Liver (tissue), 9 donors: ENCODE results near the gene ZNF333. TPM values are rescaled to one million over a fixed set of nuclear protein-coding genes. Genes with fewer than 3 reads are reported as not detected.

Experiments
- DNase-seq: peaks from one replicate; pipeline ENCODE4 v3.0.0-alpha.2; 2017; ENCODE audit warnings: low spot score
- H3K27ac ChIP-seq, 2 donors: one replicate each; pipeline ENCODE4 v1.7.0; 2013; ENCODE audit warnings: inconsistent platforms in 2 of 2, low read length in 2 of 2, control low read depth in 1 of 2, low read depth in 1 of 2, mild to moderate bottlenecking in 1 of 2
- H3K27me3 ChIP-seq, 4 donors: one replicate each; pipeline versions ENCODE4 v1.6.1 to v1.7.0; 2013; ENCODE audit warnings: low read length in 3 of 4, inconsistent platforms in 1 of 4, mild to moderate bottlenecking in 1 of 4, moderate library complexity in 1 of 4; ENCODE audit not compliant: control insufficient read depth in 4 of 4, insufficient read depth in 4 of 4
- H3K36me3 ChIP-seq, 4 donors: one replicate each; pipeline versions ENCODE4 v1.6.1 to v1.7.0; 2013; ENCODE audit warnings: low read length in 3 of 4, mild to moderate bottlenecking in 3 of 4, low read depth in 1 of 4, moderate library complexity in 1 of 4; ENCODE audit not compliant: control insufficient read depth in 4 of 4, insufficient read depth in 3 of 4
- H3K4me1 ChIP-seq, 4 donors: one replicate each; pipeline versions ENCODE4 v1.6.1 to v1.7.0; 2013; ENCODE audit warnings: low read length in 3 of 4, mild to moderate bottlenecking in 3 of 4, moderate library complexity in 1 of 4; ENCODE audit not compliant: control insufficient read depth in 4 of 4, insufficient read depth in 4 of 4
- H3K4me3 ChIP-seq, 3 donors: one replicate each; pipeline versions ENCODE4 v1.6.1 to v1.7.0; 2013; ENCODE audit warnings: low read length in 3 of 3, control low read depth in 1 of 3, low read depth in 1 of 3, mild to moderate bottlenecking in 1 of 3
- H3K9ac ChIP-seq, 2 donors: one replicate each; pipeline ENCODE4 v1.7.0; 2013; ENCODE audit warnings: low read length in 2 of 2, mild to moderate bottlenecking in 2 of 2, moderate library complexity in 2 of 2, control low read depth in 1 of 2, low read depth in 1 of 2
- H3K9me3 ChIP-seq, 4 donors: one replicate each; pipeline versions ENCODE4 v1.6.1 to v1.7.0; 2013; ENCODE audit warnings: low read length in 3 of 4; ENCODE audit not compliant: control insufficient read depth in 4 of 4
- ATF3 ChIP-seq: IDR thresholded peaks from 2 replicates; pipeline ENCODE4 v1.6.1; 2016; ENCODE audit warnings: antibody characterized with exemption
- CTCF ChIP-seq: fragments of 150-350 bp; IDR thresholded peaks from 2 replicates; pipeline ENCODE4 v1.5.1; 2017; ENCODE audit warnings: improper control_type of control experiment, low read depth, low read length; ENCODE audit not compliant: missing input control
- EGR1 ChIP-seq, 2 donors: IDR thresholded peaks; 2 replicates each; pipeline ENCODE4 v1.6.1; 2016 to 2018; ENCODE audit warnings: antibody characterized with exemption in 2 of 2, low read depth in 2 of 2
- FOXA1 ChIP-seq: IDR thresholded peaks from 2 replicates; pipeline ENCODE4 v1.6.1; 2016; ENCODE audit warnings: antibody characterized with exemption
- FOXA2 ChIP-seq: IDR thresholded peaks from 2 replicates; pipeline ENCODE4 v1.6.1; 2016; ENCODE audit warnings: antibody characterized with exemption
- GABPA ChIP-seq, 2 donors: IDR thresholded peaks in 1 of 2; conservative IDR thresholded peaks in 1 of 2; 2 replicates each; pipeline ENCODE4 v1.6.1; 2016; ENCODE audit warnings: antibody characterized with exemption in 2 of 2, mild to moderate bottlenecking in 1 of 2, moderate library complexity in 1 of 2
- HNF4A ChIP-seq, 2 donors: conservative IDR thresholded peaks; 2 replicates each; pipeline ENCODE4 v1.6.1; 2016; ENCODE audit warnings: antibody characterized with exemption in 2 of 2, mild to moderate bottlenecking in 2 of 2
- HNF4G ChIP-seq: IDR thresholded peaks from 2 replicates; pipeline ENCODE4 v1.6.1; 2016; ENCODE audit warnings: antibody characterized with exemption
- MAX ChIP-seq: IDR thresholded peaks from 2 replicates; pipeline ENCODE4 v1.6.1; 2016; ENCODE audit warnings: antibody characterized with exemption
- NR2F2 ChIP-seq: IDR thresholded peaks from 2 replicates; pipeline ENCODE4 v1.6.1; 2016; ENCODE audit warnings: antibody characterized with exemption
- RAD21 ChIP-seq, 2 donors: IDR thresholded peaks; 2 replicates each; pipeline ENCODE4 v1.6.1; 2016; ENCODE audit warnings: antibody characterized with exemption in 2 of 2, mild to moderate bottlenecking in 2 of 2
- RXRA ChIP-seq, 2 donors: IDR thresholded peaks; 2 replicates each; pipeline ENCODE4 v1.6.1; 2017 to 2018; ENCODE audit warnings: antibody characterized with exemption in 2 of 2, mild to moderate bottlenecking in 1 of 2
- SP1 ChIP-seq: IDR thresholded peaks from 2 replicates; pipeline ENCODE4 v1.6.1; 2018; ENCODE audit warnings: antibody characterized with exemption, mild to moderate bottlenecking
- TAF1 ChIP-seq: conservative IDR thresholded peaks from 2 replicates; pipeline ENCODE4 v1.6.1; 2016; ENCODE audit warnings: antibody characterized with exemption, mild to moderate bottlenecking
- YY1 ChIP-seq: IDR thresholded peaks from 2 replicates; pipeline ENCODE4 v1.6.1; 2016; ENCODE audit warnings: antibody characterized with exemption, mild to moderate bottlenecking
- ZBTB33 ChIP-seq: IDR thresholded peaks from 2 replicates; pipeline ENCODE4 v1.6.1; 2016; ENCODE audit warnings: antibody characterized with exemption
- WGBS: extraction: QIAGEN DNeasy Blood & Tissue Kit; methylation state at CpG from one replicate; pipeline ENCODE4 v1.1.7; 2013; 5-methylcytosine and 5-hydroxymethylcytosine counted together
- polyA plus RNA-seq, 2 donors: library from polyadenylated mRNA; stranded (reverse) in 1 of 2; unstranded in 1 of 2; fragments of 200-250 nt in 1 of 2; fragments of >200 nt in 1 of 2; fragmentation: Nextera tagmentation in 1 of 2; extraction: Ambion mirVana in 1 of 2; gene quantifications; one replicate each; pipeline versions ENCODE4 v1.2.1 to v1.2.3, GENCODE V29; 2013 to 2015
- total RNA-seq, 2 donors: library from RNA; depleted of rRNA; stranded (reverse); fragments of >200 nt; gene quantifications; one replicate each; pipeline ENCODE4 v1.2.3, GENCODE V29; 2014
- donor health status: healthy.
- donor health status: healthy.
- donor health status: healthy.
- donor health status: healthy.
- donor health status: healthy.

ZNF333 gene
- total and polyA plus RNA-seq, 4 donors, result 1.7 to 11.2 (median 3.6) TPM

- WGBS, result 67% methylated on average over 7 of the region's 7 CpGs
- TF ChIP-seq EGR1 (IDR thresholded peaks at IDR 0.05; ENCODE audit: low read depth in 2 of 2) (no peak), ATF3 (no peak), FOXA2 (no peak), FOXA1 (no peak), CTCF (no peak), GABPA (IDR thresholded peaks at IDR 0.05 in 1 of 2, conservative IDR thresholded peaks at IDR 0.05 in 1 of 2) (no peak)
- no peak overlapping the region for H3K27ac ChIP-seq
- H3K27me3 ChIP-seq, result peaks cover 0 to 8% (median 0%) of the 10 kb centered on the region in 4 donors
- H3K4me1 ChIP-seq, result no peaks in the 10 kb centered on the region
- no peak overlapping the region for H3K4me3 ChIP-seq
- H3K9me3 ChIP-seq, result no peaks in the 10 kb centered on the region
- no peak for DNase-seq
- no peak overlapping the region for H3K9ac ChIP-seq
- H3K36me3 ChIP-seq, result no peaks in the 10 kb centered on the region
These were observed 34.9 kb upstream of the ZNF333 start for GRCh38 chr19:14654786-14655560.

GRCh38 chr19:14655726-14656125 lies 34.1 kb upstream of the ZNF333 start:
- no peak for DNase-seq
- no peak for TF ChIP-seq EGR1 (IDR thresholded peaks at IDR 0.05; ENCODE audit: low read depth in 2 of 2)
- TF ChIP-seq ZBTB33, result no peak
- H3K27me3 ChIP-seq, result peaks cover 0 to 8% (median 0%) of the 10 kb centered on the region in 4 donors
- no peaks in the 10 kb centered on the region for H3K4me1 ChIP-seq
- H3K36me3 ChIP-seq, result no peaks in the 10 kb centered on the region
- H3K4me3 ChIP-seq, result no peak overlapping the region
- H3K9ac ChIP-seq, result no peak overlapping the region
- H3K27ac ChIP-seq, result no peak overlapping the region
- WGBS, result 72% methylated on average over 11 of the region's 11 CpGs
- H3K9me3 ChIP-seq, result no peaks in the 10 kb centered on the region

- WGBS, result 55% methylated on average over 6 of the region's 6 CpGs
- no peaks in the 10 kb centered on the region for H3K27me3 ChIP-seq
- no peak overlapping the region for H3K9ac ChIP-seq
- no peaks in the 10 kb centered on the region for H3K36me3 ChIP-seq
- no peaks in the 10 kb centered on the region for H3K9me3 ChIP-seq
- no peak overlapping the region for H3K27ac ChIP-seq
- no peak overlapping the region for H3K4me3 ChIP-seq
- no peak for DNase-seq
- H3K4me1 ChIP-seq, result no peaks in the 10 kb centered on the region
- TF ChIP-seq HNF4G, result no peak
- no peak for TF ChIP-seq GABPA (IDR thresholded peaks at IDR 0.05 in 1 of 2, conservative IDR thresholded peaks at IDR 0.05 in 1 of 2)
- TF ChIP-seq NR2F2, result no peak
- TF ChIP-seq ZBTB33, result no peak
- no peak for TF ChIP-seq RXRA (IDR thresholded peaks at IDR 0.05)
- TF ChIP-seq FOXA2, result no peak
- no peak for TF ChIP-seq RAD21 (IDR thresholded peaks at IDR 0.05)
- no peak for TF ChIP-seq YY1
- no peak for TF ChIP-seq FOXA1
- no peak for TF ChIP-seq HNF4A (conservative IDR thresholded peaks at IDR 0.05)
- no peak for TF ChIP-seq TAF1
- no peak for TF ChIP-seq SP1
- TF ChIP-seq MAX, result no peak
These were observed 29.9 kb upstream of the ZNF333 start for GRCh38 chr19:14659874-14660489.
